Measurements from ENCODE around the gene EDDM13.
"Not testable (repeated sequence)": the region's sequence is repeated elsewhere in the genome, so short reads cannot be mapped to it uniquely, and the experiment has no call there.

The EDDM13 gene

DNA sequence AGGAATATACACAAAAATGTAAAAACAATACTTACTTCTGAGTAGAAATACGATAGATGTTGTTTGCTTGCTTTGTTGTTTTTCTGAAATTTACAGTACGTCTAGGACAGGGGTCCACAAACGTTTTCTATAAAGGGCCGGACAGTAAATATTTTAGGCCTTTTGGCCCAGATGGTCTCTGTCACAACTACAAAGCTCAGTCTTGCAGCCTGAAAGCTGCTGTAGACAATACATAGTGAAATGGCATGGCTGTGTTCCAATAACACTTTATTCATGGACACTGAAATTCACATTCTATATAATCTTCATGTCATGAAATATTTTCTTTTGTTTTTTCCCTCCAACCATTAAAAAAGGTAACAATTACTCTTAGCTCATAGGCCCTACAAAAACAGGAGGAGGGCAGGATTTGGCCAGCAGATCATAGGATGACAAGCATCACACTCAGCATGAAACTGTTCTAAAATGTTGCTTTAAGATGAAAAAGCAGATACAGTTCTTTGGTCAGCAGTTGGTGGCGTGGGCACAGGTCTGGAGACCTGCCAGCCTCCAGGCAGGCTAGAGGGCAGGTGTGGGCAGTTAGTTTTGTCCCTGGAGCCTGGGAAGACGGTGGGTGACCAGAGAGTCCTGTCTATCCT is at the start of gene EDDM13:
Gene EDDM13 (plus strand): TSS at position 588 of the 638 bp plus-strand sequence. CDS start 87 bp downstream, outside the sequence.
- DNase-seq, result no peak

GRCh38 chr19:56222901-56223300 is 49.6 kb upstream of the EDDM13 start:
- DNase-seq, result no peak

GRCh38 chr19:56223481-56223880 is 49.1 kb upstream of the EDDM13 start:
- no peak for DNase-seq

GRCh38 chr19:56245121-56245740 is 27.3 kb upstream of the EDDM13 start:
- no peak for DNase-seq

DNA sequence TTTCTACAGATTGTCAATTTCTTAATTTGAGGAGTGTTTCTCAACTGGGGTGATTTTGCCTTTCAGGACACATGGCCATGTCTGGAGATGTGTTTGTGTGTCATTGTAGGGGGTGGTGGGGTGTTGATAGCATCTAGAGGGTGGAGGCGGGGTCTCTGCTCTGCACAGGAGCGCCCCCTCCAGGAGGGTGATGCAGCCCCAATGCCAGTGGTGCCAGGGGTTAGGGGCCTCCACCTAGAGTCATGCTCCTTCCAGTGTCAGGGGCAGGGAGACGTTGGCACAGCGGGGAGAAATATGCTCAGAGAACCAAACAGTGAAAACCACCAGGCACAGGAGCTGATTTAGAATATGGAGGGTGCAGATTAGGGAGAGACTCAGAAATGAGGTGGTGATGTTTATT is 26.8 kb upstream of the EDDM13 start:
- DNase-seq, result not testable (repeated sequence)

- DNase-seq, result not testable (repeated sequence)
Observed at GRCh38 chr19:56248736-56249338, 23.7 kb upstream of the EDDM13 start.

DNA sequence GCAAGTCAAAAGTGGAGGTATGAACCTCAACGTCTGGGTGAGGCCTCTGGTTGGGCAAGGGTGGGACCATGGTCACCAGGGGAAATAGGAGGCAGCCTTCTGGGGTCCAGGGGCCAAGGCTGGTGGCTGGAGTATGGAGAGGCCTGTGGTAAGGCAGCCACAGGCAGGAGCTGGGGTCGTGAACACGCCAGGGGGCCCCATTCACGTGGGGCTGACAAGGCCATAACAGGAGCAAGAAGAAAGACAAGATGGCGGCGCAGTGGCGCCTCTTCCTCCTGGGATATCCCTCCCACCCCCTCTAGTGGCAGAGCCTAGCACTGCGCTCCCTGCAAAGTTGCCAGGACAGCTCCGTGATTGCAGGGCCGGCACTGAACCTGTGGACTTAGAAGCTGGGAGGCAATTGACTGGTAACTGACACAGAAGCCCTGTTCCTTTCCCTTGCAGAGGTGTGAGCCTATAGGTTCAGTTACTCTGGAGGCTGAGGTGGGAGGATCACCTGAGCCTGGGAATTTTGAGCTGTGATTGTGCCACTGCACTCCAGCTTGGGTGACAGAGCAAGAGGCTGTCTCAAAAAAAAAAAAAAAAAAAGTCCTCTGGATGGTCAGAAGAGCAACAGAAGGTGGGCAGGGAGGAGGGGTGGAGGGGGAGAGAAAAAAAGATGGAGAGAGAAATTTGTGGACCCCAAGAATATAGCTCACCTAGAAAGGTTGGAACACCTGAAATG is 19.7 kb upstream of the EDDM13 start:
- peak; percentile 28 for DNase-seq

DNA sequence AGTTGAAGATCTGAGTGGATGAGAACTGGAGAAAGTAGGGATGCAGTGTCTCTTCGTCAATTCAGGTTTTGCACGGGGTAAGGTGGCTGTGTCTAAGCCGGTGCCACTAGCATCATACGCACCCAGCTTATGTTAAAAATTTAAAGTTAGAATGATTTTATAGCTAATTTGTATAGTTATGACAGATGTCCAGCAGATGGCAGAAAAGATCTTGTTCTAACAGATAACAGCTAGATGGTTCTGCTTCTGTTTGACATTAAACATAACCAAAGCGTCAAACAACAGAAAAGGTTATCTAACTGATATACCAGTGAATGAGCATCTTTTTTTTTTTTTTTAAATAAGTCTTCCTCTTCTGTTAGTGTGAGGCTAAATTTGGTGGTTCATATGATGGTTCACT is 18.8 kb upstream of the EDDM13 start:
- DNase-seq, result peak; percentile 42

- DNase-seq, result no peak
Observed at GRCh38 chr19:56258272-56258671, 14.3 kb upstream of the EDDM13 start.

- DNase-seq, result no peak
Observed at GRCh38 chr19:56261145-56261544, 11.4 kb upstream of the EDDM13 start.

DNA sequence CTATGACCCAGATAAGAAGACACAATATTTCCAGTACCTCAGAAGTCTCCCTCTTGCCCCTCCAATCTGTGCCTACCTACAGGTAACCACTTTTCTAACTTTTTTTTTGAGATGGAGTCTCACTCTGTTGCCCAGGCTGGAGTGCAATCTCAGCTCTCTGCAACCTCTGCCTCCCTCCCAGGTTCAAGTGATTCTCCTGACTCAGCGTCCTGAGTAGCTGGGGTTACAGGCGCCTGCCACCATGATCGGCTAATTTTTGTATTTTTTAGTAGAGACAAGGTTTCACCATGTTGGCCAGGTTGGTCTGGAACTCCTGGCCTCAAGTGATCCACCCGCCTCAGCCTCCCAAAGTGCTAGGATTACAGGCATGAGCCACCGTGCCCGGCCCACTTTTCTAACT is 10.6 kb upstream of the EDDM13 start:
- DNase-seq, result not testable (repeated sequence)

- no peak for DNase-seq
Observed at GRCh38 chr19:56263319-56263718, 9.2 kb upstream of the EDDM13 start.

- no peak for DNase-seq
Observed at GRCh38 chr19:56266051-56266450, 6.5 kb upstream of the EDDM13 start.

DNA sequence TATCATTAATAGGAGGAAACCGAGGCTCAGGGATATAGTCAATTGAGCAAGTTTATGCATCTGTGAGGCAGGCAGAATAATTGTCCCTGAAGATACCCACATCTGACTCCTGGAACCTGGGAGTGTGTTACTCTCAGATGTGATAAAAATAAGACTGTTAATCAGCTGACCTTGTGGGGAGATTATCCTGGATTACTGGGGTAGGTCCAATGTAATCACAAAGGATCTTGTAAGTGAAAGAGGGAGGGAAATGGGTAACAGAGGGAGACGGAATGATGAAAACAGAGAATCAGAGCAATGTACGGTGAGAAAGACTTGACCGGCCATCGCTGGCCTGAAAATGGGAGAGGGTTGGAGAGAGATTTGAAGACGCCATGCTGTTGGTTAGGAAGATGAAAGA is 3.2 kb upstream of the EDDM13 start:
- DNase-seq, result no peak

- no peak for DNase-seq
Observed at GRCh38 chr19:56270676-56271075, 1.9 kb upstream of the EDDM13 start.

- DNase-seq, result no peak
Observed at GRCh38 chr19:56271151-56271550, 1.4 kb upstream of the EDDM13 start.

DNA sequence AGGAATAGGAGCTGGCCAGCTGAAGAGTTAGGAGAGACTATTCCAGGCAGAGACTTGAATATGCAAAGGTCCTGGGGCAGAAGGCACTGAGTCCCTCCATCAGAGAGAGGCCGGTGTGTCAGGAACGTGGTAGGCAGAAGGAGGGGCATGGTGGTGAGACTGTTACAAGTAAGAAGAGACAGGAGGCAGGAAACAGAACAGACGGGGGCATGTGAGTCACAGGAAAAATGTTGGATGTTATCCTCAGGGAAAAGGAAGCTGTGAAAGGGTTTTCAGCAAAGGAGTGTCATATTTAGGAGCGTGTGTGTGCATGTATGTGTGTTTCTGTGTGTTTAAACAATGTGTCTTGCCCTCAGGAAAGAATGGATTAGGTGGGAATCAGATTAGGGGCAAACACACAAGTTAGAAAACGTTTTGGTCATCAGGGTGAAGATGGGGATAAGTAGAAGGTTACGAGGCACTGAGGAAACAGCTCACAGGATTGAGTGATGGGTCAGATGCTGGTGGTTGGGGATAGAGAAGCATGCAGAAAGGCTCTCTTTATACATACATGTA is 1.1 kb downstream of the EDDM13 start:
- no peak for DNase-seq

DNA sequence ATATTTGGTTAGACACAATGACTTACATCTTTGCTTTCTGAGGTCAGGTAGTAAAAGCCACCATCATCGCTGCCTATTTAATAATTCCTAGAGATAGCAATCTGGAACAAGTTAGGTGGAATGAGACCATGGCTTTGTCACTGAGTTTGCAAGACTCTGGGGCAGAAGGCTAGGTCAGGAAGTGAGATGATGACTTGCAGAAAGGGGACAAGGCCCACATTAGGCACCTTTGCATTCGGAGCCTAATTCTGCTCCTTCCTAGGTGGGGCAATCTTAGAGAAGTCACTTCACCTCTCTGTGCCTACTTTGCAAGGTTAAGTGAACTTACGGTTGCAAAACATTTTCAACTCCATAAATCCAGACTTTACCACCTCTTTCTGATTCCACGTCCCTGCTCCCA is 10.3 kb downstream of the EDDM13 start:
- DNase-seq, result no peak

GRCh38 chr19:56284746-56285145 is 12.2 kb downstream of the EDDM13 start:
- DNase-seq, result no peak

GRCh38 chr19:56290104-56290503 is 17.6 kb downstream of the EDDM13 start:
- no peak for DNase-seq

DNA sequence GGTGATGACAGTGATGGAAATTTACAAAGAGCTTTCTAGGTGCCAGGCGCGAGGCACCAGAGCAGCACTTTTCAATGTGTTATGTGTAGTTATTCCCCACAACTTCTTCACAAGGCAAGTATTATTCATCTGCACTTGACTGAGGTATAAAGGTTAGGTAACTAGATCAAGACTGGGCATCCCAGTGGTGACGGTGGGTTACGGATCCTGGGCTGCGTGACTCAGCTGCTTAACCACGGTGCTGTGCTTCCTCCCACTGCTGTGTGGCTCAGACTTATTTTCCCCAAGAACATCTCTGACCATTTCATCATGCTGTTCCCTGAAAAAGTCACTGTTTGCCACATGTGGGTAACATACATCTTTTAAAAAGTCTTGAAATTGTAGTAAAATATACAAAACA is 19.3 kb downstream of the EDDM13 start:
- no peak for DNase-seq

DNA sequence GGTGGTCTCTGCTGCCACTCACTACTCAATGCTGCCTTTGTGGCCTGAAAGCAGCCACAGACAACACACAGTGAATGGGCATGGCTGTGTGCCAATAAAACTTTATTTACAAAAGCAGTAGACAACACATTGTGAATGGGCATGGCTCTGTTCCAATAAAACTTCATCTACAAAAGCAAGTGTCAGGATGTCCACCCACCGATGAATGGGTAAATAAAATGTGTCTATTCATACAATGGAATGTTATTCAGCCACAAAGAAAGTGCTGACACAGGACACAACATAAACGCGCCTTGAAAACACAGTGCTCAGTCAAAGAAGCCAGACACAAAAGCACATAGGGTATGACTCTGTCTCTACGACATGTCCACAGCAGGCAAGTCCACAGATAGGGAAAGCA is 22.0 kb downstream of the EDDM13 start:
- peak; percentile 93 for DNase-seq

Measured in NCI-H345 (cell line).